WTC11 (cell line): ENCODE measurements around the gene TAAR9. TPM values are rescaled to one million over a fixed set of nuclear protein-coding genes. Genes with fewer than 3 reads are reported as not detected.

Experiments
- ATAC-seq: fragments of 200-7000 bp; cut with Tn5 transposase; 2 replicates; pipeline ENCODE4 v1.10.0; 2021; ENCODE audit warnings: mild to moderate bottlenecking, moderate library complexity
- CTCF ChIA-PET: fragments of 300-600 bp; sonication (Branson Sonifier 250); formaldehyde crosslinking; loops from one replicate; lab custom pipeline; 2021; ENCODE audit warnings: antibody characterized with exemption; lab: Charles Lee
- POLR2A ChIA-PET: fragments of 350-600 bp; sonication (Branson Sonifier 250); formaldehyde crosslinking; loops from one replicate; lab custom pipeline; 2021; ENCODE audit warnings: antibody characterized with exemption; lab: Charles Lee
- DNase-seq: peaks from one replicate; pipeline ENCODE4 v3.0.0; 2021; ENCODE audit warnings: low spot score
- H3K27ac Mint-ChIP-seq: 2 replicates; pipeline ENCODE4 v1.8.0; 2021; ENCODE audit warnings: mixed read lengths
- H3K27me3 Mint-ChIP-seq: 2 replicates; pipeline ENCODE4 v1.8.0; 2021; ENCODE audit warnings: low read depth, mild to moderate bottlenecking, moderate library complexity, mixed read lengths
- H3K36me3 Mint-ChIP-seq: 2 replicates; pipeline ENCODE4 v1.8.0; 2021; ENCODE audit warnings: mixed read lengths
- H3K4me1 Mint-ChIP-seq: 2 replicates; pipeline ENCODE4 v1.8.0; 2022; ENCODE audit warnings: mixed read lengths
- H3K4me3 Mint-ChIP-seq: 2 replicates; pipeline ENCODE4 v1.8.0; 2021; ENCODE audit warnings: mild to moderate bottlenecking, moderate library complexity, mixed read lengths
- H3K9me3 Mint-ChIP-seq: 2 replicates; pipeline ENCODE4 v1.8.0; 2021; ENCODE audit warnings: mixed read lengths
- CDX4 ChIP-seq: fragments of 250-450 bp; sonication (Bioruptor Pico); IDR thresholded peaks from 2 replicates; pipeline ENCODE4 v1.9.0; 2021; ENCODE audit warnings: moderate library complexity, mild to moderate bottlenecking, inconsistent platforms, borderline replicate concordance
- CREM ChIP-seq: sonication (generic); formaldehyde crosslinking; IDR thresholded peaks from 2 replicates; pipeline ENCODE4 v1.8.1; 2022; ENCODE audit warnings: mild to moderate bottlenecking, missing genetic modification reagents, moderate library complexity
- HMGA2 ChIP-seq: fragments of 250-450 bp; sonication (Bioruptor Pico); IDR thresholded peaks from 2 replicates; pipeline ENCODE4 v1.4.0; 2021; ENCODE audit warnings: mild to moderate bottlenecking, moderate library complexity
- OVOL2 ChIP-seq: fragments of 250-450 bp; sonication (Bioruptor Pico); IDR thresholded peaks from 2 replicates; pipeline ENCODE4 v1.9.0; 2021; ENCODE audit warnings: mild to moderate bottlenecking, borderline replicate concordance
- RORB ChIP-seq: fragments of 250-450 bp; sonication (Bioruptor Pico); IDR thresholded peaks from 2 replicates; pipeline ENCODE4 v1.9.0; 2021; ENCODE audit warnings: mild to moderate bottlenecking
- SP1 ChIP-seq: sonication (generic); formaldehyde crosslinking; conservative IDR thresholded peaks from 2 replicates; pipeline ENCODE4 v1.8.1; 2022; ENCODE audit warnings: missing genetic modification reagents
- TCF7 ChIP-seq: sonication (generic); formaldehyde crosslinking; IDR thresholded peaks from 2 replicates; pipeline ENCODE4 v1.8.0; 2022; ENCODE audit warnings: mild to moderate bottlenecking, low read depth, missing genetic modification reagents, moderate library complexity
- ZNF671 ChIP-seq: fragments of 250-450 bp; sonication (Bioruptor Pico); IDR thresholded peaks from 2 replicates; pipeline ENCODE4 v1.8.0; 2021; ENCODE audit warnings: mild to moderate bottlenecking
- total RNA-seq: library from RNA; stranded (reverse); gene quantifications from 3 replicates; pipeline ENCODE4 v1.2.3, GENCODE V29; 2021

The TAAR9 gene
- total RNA-seq, 1 experiment from 2014 or later: not detected

GRCh38 chr6:132587424-132587823 lies 49.3 kb downstream of the TAAR9 start:
- Mint-ChIP-seq H3K9me3 (0 out of 2 replicates have a peak, but pooled peaks cover 6% of the 10 kb centered on the region), H3K27ac (no peak overlapping the region), H3K4me1 (peaks cover 4% of the 10 kb centered on the region), H3K27me3 (no peaks in the 10 kb centered on the region), H3K4me3 (no peak overlapping the region), H3K36me3 (no peaks in the 10 kb centered on the region)
- ATAC-seq (no peak), DNase-seq (no peak)
- CTCF ChIA-PET: no interaction called here
- TF ChIP-seq ZNF671 (no peak), CREM (CRISPR knock-in tag) (no peak), TCF7 (CRISPR knock-in tag) (no peak), OVOL2 (CRISPR knock-in tag) (no peak), HMGA2 (CRISPR knock-in tag) (no peak), CDX4 (CRISPR knock-in tag) (no peak), RORB (CRISPR knock-in tag) (no peak), SP1 (CRISPR knock-in tag) (no peak)
- POLR2A ChIA-PET: no interaction called here

Other genes starting within 250 kb of the TAAR9 start
- gene MOXD1, start 136.8 kb upstream of the TAAR9 start, total RNA-seq: 1.7 to 2.4 TPM (median 2.3 TPM) in 3 replicates
- gene STX7, start 25.2 kb upstream of the TAAR9 start, total RNA-seq: 25.6 to 30.4 TPM (median 26.5 TPM) in 3 replicates
- gene TAAR8, start 14.4 kb downstream of the TAAR9 start, total RNA-seq: not detected in 3 replicates
- not detected in 3 replicates for gene TAAR6, start 32.0 kb downstream of the TAAR9 start, total RNA-seq
- not detected in 3 replicates for gene TAAR5, start 51.5 kb downstream of the TAAR9 start, total RNA-seq
- not detected in 3 replicates for gene TAAR2, start 86.0 kb downstream of the TAAR9 start, total RNA-seq
- gene TAAR1, start 120.9 kb downstream of the TAAR9 start, total RNA-seq: not detected in 3 replicates
- 0.04 to 0.07 TPM in 2 of 3 replicates, not detected in the other for gene VNN1, start 175.8 kb downstream of the TAAR9 start, total RNA-seq
- 0.16 TPM in 1 of 3 replicates, not detected in the others for gene VNN2, start 219.6 kb downstream of the TAAR9 start, total RNA-seq